ENCODE results near the gene LRTM2. TPM values are rescaled to one million over a fixed set of nuclear protein-coding genes. Genes with fewer than 3 reads are reported as not detected.

The LRTM2 gene
- total RNA-seq, 1 experiment from 2014 or later, result not detected

GRCh38 chr12:1829306-1829900 is 9.0 kb downstream of the LRTM2 start:
- no peak for DNase-seq (ENCODE audit: low spot score)

- DNase-seq (ENCODE audit: low spot score), result no peak
Measured at GRCh38 chr12:1830401-1830845, 10.1 kb downstream of the LRTM2 start.

- no peak for DNase-seq (ENCODE audit: low spot score)
Measured at GRCh38 chr12:1830981-1831963, 10.9 kb downstream of the LRTM2 start.

- no peak for DNase-seq (ENCODE audit: low spot score)
Measured at GRCh38 chr12:1832801-1833595, 12.6 kb downstream of the LRTM2 start.

- DNase-seq (ENCODE audit: low spot score), result no peak
Measured at GRCh38 chr12:1833596-1834028, 13.2 kb downstream of the LRTM2 start.

GRCh38 chr12:1834186-1834925 is 14.0 kb downstream of the LRTM2 start:
- no peak for DNase-seq (ENCODE audit: low spot score)

GRCh38 chr12:1835211-1836131 is 15.1 kb downstream of the LRTM2 start:
- DNase-seq (ENCODE audit: low spot score), result no peak

GRCh38 chr12:1836241-1836803 is 16.0 kb downstream of the LRTM2 start:
- DNase-seq (ENCODE audit: low spot score), result no peak

- no peak for DNase-seq (ENCODE audit: low spot score)
Measured at GRCh38 chr12:1836854-1837421, 16.6 kb downstream of the LRTM2 start.

- DNase-seq (ENCODE audit: low spot score), result no peak
Measured at GRCh38 chr12:1837541-1838204, 17.3 kb downstream of the LRTM2 start.

GRCh38 chr12:1838205-1838993 is 18.0 kb downstream of the LRTM2 start:
- DNase-seq (ENCODE audit: low spot score), result no peak

GRCh38 chr12:1838994-1839365 is 18.6 kb downstream of the LRTM2 start:
- no peak for DNase-seq (ENCODE audit: low spot score)

GRCh38 chr12:1839464-1839863 is 19.1 kb downstream of the LRTM2 start:
- DNase-seq (ENCODE audit: low spot score), result no peak

- no peak for DNase-seq (ENCODE audit: low spot score)
Measured at GRCh38 chr12:1839956-1840951, 19.9 kb downstream of the LRTM2 start.

- DNase-seq (ENCODE audit: low spot score), result no peak
Measured at GRCh38 chr12:1840981-1841425, 20.6 kb downstream of the LRTM2 start.

- DNase-seq (ENCODE audit: low spot score), result no peak
Measured at GRCh38 chr12:1841586-1842182, 21.3 kb downstream of the LRTM2 start.

All from H4 (cell line).